ENCODE measurements around the gene HOXB6. TPM values are rescaled to one million over a fixed set of nuclear protein-coding genes. Genes with fewer than 3 reads are reported as not detected.

The HOXB6 gene
- total RNA-seq, 1 donor from 2014 or later = 0.83 TPM

- no peak for DNase-seq (ENCODE audit: low spot score)
- ATAC-seq = no peak
Measured at GRCh38 chr17:48586355-48587258, 18.2 kb downstream of the HOXB6 start.

- DNase-seq (ENCODE audit: low spot score) (no peak), ATAC-seq (no peak)
Measured at GRCh38 chr17:48584223-48584741, 20.5 kb downstream of the HOXB6 start.

GRCh38 chr17:48583708-48584222 lies 21.0 kb downstream of the HOXB6 start:
- DNase-seq (ENCODE audit: low spot score) = no peak
- no peak for ATAC-seq

GRCh38 chr17:48582750-48583069 lies 22.1 kb downstream of the HOXB6 start:
- ATAC-seq (no peak), DNase-seq (ENCODE audit: low spot score) (no peak)

GRCh38 chr17:48579760-48580554 lies 24.8 kb downstream of the HOXB6 start:
- no peak for ATAC-seq
- no peak for DNase-seq (ENCODE audit: low spot score)

- ATAC-seq = no peak
- DNase-seq (ENCODE audit: low spot score) = no peak
Measured at GRCh38 chr17:48579471-48579759, 25.4 kb downstream of the HOXB6 start.

- peak; percentile 6 for ATAC-seq
- no peak for DNase-seq (ENCODE audit: low spot score)
Measured at GRCh38 chr17:48578616-48579470, 25.9 kb downstream of the HOXB6 start.

- ATAC-seq = peak; percentile 55
- DNase-seq (ENCODE audit: low spot score) = peak; percentile 65
Measured at GRCh38 chr17:48577946-48578615, 26.7 kb downstream of the HOXB6 start, which contains the start of gene HOXB4. Gene HOXB4, minus strand, starts transcription at chr17:48578350. Its CDS starts 31 bp downstream, at chr17:48578319.

GRCh38 chr17:48577330-48577945 lies 27.3 kb downstream of the HOXB6 start:
- ATAC-seq (no peak), DNase-seq (ENCODE audit: low spot score) (no peak)

- no peak for DNase-seq (ENCODE audit: low spot score)
- no peak for ATAC-seq
Measured at GRCh38 chr17:48576479-48577309, 28.1 kb downstream of the HOXB6 start.

- no peak for DNase-seq (ENCODE audit: low spot score)
- peak; percentile 35 for ATAC-seq
Measured at GRCh38 chr17:48575673-48576478, 28.9 kb downstream of the HOXB6 start.

GRCh38 chr17:48575066-48575582 lies 29.7 kb downstream of the HOXB6 start:
- DNase-seq (ENCODE audit: low spot score) (no peak), ATAC-seq (no peak)

GRCh38 chr17:48574505-48575065 lies 30.2 kb downstream of the HOXB6 start:
- no peak for ATAC-seq

GRCh38 chr17:48571826-48572417 lies 32.9 kb downstream of the HOXB6 start:
- DNase-seq (ENCODE audit: low spot score) = no peak
- no peak for ATAC-seq

More at GRCh38 chr17:48574505-48575065, 30.2 kb downstream of the HOXB6 start:
- DNase-seq (ENCODE audit: low spot score) = no peak

- ATAC-seq = no peak
- DNase-seq (ENCODE audit: low spot score) = no peak
Measured at GRCh38 chr17:48571024-48571818, 33.6 kb downstream of the HOXB6 start.

All from left lobe of liver (tissue), 2 donors.